Measurements from ENCODE around the gene IL10RA. TPM values are rescaled to one million over a fixed set of nuclear protein-coding genes. Genes with fewer than 3 reads are reported as not detected.

IL10RA gene
- total RNA-seq, 1 donor from 2014 or later, result not detected

DNA sequence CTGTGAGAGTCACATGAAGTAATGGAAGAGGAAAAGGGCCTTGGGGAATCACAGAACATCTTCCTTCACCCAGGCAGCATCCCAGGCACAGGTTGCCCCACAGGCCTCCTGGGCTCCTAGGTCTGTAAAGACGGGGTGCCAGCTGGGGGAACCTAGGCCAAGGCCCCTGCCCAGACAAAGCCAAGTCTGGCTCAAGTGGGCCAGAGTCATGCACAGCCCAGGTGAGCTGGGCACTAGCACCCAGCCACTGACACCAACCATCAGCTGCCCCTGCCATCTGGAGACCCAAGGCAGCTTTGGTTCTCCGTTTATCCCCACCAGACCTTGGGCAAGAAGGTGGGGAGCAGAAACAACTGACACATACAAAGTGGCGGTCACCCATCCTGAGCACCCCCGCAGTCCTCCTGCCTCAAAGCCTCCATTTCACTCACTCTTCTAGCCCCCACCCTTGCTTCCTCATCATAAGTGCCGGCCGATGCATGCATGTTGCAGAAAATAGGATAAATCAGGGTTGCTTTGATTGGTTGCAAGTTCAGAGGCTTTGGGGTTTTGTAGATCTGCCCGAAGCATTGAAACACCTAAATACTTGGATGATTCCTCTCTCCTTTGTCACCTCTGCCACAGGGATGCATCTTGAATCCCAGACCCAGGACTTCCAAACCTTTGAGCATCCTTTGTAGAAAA, 64.2 kb downstream of the IL10RA start:
- FAIRE-seq, result no peak
- Histone ChIP-seq H3K36me3 (ENCODE audit: control insufficient read depth, insufficient read depth, low read length) (no peaks in the 10 kb centered on the region), H3K27me3 (ENCODE audit: control insufficient read depth, insufficient read depth, low read length) (no peaks in the 10 kb centered on the region), H3K4me3 (ENCODE audit: low read depth, low read length) (no peak overlapping the region)
- DNase-seq (ENCODE audit: low read depth), result no peak
- TF ChIP-seq, protein P1, sequence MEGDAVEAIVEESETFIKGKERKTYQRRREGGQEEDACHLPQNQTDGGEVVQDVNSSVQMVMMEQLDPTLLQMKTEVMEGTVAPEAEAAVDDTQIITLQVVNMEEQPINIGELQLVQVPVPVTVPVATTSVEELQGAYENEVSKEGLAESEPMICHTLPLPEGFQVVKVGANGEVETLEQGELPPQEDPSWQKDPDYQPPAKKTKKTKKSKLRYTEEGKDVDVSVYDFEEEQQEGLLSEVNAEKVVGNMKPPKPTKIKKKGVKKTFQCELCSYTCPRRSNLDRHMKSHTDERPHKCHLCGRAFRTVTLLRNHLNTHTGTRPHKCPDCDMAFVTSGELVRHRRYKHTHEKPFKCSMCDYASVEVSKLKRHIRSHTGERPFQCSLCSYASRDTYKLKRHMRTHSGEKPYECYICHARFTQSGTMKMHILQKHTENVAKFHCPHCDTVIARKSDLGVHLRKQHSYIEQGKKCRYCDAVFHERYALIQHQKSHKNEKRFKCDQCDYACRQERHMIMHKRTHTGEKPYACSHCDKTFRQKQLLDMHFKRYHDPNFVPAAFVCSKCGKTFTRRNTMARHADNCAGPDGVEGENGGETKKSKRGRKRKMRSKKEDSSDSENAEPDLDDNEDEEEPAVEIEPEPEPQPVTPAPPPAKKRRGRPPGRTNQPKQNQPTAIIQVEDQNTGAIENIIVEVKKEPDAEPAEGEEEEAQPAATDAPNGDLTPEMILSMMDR (IDR thresholded peaks at IDR 0.05; ENCODE audit: insufficient read depth, low read length, severe bottlenecking), result no peak

Other genes starting within 250 kb of the IL10RA start
- under 0.01 TPM in 1 of 2 replicates, not detected in the other for gene DSCAML1, start 189.2 kb upstream of the IL10RA start, total RNA-seq
- not detected in 2 replicates for gene FXYD2, start 161.7 kb upstream of the IL10RA start, total RNA-seq
- gene FXYD6, start 109.7 kb upstream of the IL10RA start, total RNA-seq, result not detected in 2 replicates
- gene TMPRSS13, start 57.0 kb upstream of the IL10RA start, total RNA-seq, result 0.53 and 11.5 TPM in 2 replicates
- gene TMPRSS4, start 90.7 kb downstream of the IL10RA start, total RNA-seq, result 42.4 and 202 TPM in 2 replicates
- not detected in 2 replicates for gene SMIM35, start 100.6 kb downstream of the IL10RA start, total RNA-seq
- gene SCN4B, start 166.4 kb downstream of the IL10RA start, total RNA-seq, result 0.53 and 1.2 TPM in 2 replicates
- under 0.01 and 0.13 TPM in 2 replicates for gene SCN2B, start 190.2 kb downstream of the IL10RA start, total RNA-seq
- gene JAML, start 238.6 kb downstream of the IL10RA start, total RNA-seq, result 0.13 TPM in 1 of 2 replicates, not detected in the other

Data from bronchial epithelial cell (primary cell).